Measurements from ENCODE around the gene UTP20.

Gene UTP20

GRCh38 chr12:101230547-101230946 lies 49.4 kb upstream of the UTP20 start:
- Histone ChIP-seq H3K4me3 (ENCODE audit: low read depth, low read length) (no peak overlapping the region), H3K4me1 (ENCODE audit: control insufficient read depth, insufficient read depth, low read length) (no peaks in the 10 kb centered on the region), H3K27ac (ENCODE audit: extremely low read depth, low read depth, low read length) (no peak overlapping the region), H3K9me3 (ENCODE audit: control insufficient read depth, insufficient read depth, low read depth, low read length) (no peaks in the 10 kb centered on the region), H3K36me3 (ENCODE audit: control insufficient read depth in 2 of 2, insufficient read depth in 1 of 2, low read length in 2 of 2) (no peaks in the 10 kb centered on the region)
- ChIA-PET POLR2A (no interaction called here), CTCF (no interaction called here)
- no peak for TF ChIP-seq ZNF596 (tag by site-specific recombination; IDR thresholded peaks at IDR 0.05)
- TF ChIP-seq ZNF138 (tag by site-specific recombination; IDR thresholded peaks at IDR 0.05; ENCODE audit: borderline replicate concordance), result no peak
- no peak for TF ChIP-seq OSR2 (tag by site-specific recombination; IDR thresholded peaks at IDR 0.05)
- no peak for TF ChIP-seq ZNF266 (tag by site-specific recombination; IDR thresholded peaks at IDR 0.05; ENCODE audit: low read depth)
- TF ChIP-seq ZXDB (tag by site-specific recombination; IDR thresholded peaks at IDR 0.05), result no peak
- no peak for TF ChIP-seq YY2 (tag by site-specific recombination; IDR thresholded peaks at IDR 0.05)
- no peak for TF ChIP-seq ZSCAN4 (tag by site-specific recombination; IDR thresholded peaks at IDR 0.05)
- no peak for TF ChIP-seq REST (tag by site-specific recombination; IDR thresholded peaks at IDR 0.05)
- TF ChIP-seq ZNF311 (tag by site-specific recombination; IDR thresholded peaks at IDR 0.05; ENCODE audit: borderline replicate concordance), result no peak
- TF ChIP-seq ZBTB17 (tag by site-specific recombination; IDR thresholded peaks at IDR 0.05), result no peak
- no peak for TF ChIP-seq GLIS1 (tag by site-specific recombination; IDR thresholded peaks at IDR 0.05)
- TF ChIP-seq ZBTB20 (tag by site-specific recombination; IDR thresholded peaks at IDR 0.05), result no peak
- TF ChIP-seq ZNF274 (IDR thresholded peaks at IDR 0.05; ENCODE audit: low read length), result no peak
- TF ChIP-seq ZNF274 (tag by site-specific recombination; IDR thresholded peaks at IDR 0.05; ENCODE audit: borderline replicate concordance), result no peak
- TF ChIP-seq ZNF660 (tag by site-specific recombination; IDR thresholded peaks at IDR 0.05), result no peak
- TF ChIP-seq ZNF391 (tag by site-specific recombination; IDR thresholded peaks at IDR 0.05; ENCODE audit: borderline replicate concordance, low read depth), result no peak
- no peak for TF ChIP-seq ZNF664 (tag by site-specific recombination; IDR thresholded peaks at IDR 0.05)
- TF ChIP-seq ZNF518A (tag by site-specific recombination; conservative IDR thresholded peaks at IDR 0.05; ENCODE audit: low read depth), result no peak
- TF ChIP-seq IKZF3 (tag by site-specific recombination; IDR thresholded peaks at IDR 0.05), result no peak
- TF ChIP-seq ZNF747 (tag by site-specific recombination; IDR thresholded peaks at IDR 0.05), result no peak

Data from HEK293 (cell line).